Measurements from ENCODE around the gene TIPARP. TPM values are rescaled to one million over a fixed set of nuclear protein-coding genes. Genes with fewer than 3 reads are reported as not detected.

The TIPARP gene
- total and polyA plus RNA-seq, 2 of the 13 experiments (the other 11 are each of a cell fraction or from before 2014, with no cell fraction given): 7.3 to 19.7 TPM

- TF ChIP-seq, protein P1, sequence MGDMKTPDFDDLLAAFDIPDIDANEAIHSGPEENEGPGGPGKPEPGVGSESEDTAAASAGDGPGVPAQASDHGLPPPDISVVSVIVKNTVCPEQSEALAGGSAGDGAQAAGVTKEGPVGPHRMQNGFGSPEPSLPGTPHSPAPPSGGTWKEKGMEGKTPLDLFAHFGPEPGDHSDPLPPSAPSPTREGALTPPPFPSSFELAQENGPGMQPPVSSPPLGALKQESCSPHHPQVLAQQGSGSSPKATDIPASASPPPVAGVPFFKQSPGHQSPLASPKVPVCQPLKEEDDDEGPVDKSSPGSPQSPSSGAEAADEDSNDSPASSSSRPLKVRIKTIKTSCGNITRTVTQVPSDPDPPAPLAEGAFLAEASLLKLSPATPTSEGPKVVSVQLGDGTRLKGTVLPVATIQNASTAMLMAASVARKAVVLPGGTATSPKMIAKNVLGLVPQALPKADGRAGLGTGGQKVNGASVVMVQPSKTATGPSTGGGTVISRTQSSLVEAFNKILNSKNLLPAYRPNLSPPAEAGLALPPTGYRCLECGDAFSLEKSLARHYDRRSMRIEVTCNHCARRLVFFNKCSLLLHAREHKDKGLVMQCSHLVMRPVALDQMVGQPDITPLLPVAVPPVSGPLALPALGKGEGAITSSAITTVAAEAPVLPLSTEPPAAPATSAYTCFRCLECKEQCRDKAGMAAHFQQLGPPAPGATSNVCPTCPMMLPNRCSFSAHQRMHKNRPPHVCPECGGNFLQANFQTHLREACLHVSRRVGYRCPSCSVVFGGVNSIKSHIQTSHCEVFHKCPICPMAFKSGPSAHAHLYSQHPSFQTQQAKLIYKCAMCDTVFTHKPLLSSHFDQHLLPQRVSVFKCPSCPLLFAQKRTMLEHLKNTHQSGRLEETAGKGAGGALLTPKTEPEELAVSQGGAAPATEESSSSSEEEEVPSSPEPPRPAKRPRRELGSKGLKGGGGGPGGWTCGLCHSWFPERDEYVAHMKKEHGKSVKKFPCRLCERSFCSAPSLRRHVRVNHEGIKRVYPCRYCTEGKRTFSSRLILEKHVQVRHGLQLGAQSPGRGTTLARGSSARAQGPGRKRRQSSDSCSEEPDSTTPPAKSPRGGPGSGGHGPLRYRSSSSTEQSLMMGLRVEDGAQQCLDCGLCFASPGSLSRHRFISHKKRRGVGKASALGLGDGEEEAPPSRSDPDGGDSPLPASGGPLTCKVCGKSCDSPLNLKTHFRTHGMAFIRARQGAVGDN (CRISPR knock-in tag; IDR thresholded peaks at IDR 0.05): no peak
- TF ChIP-seq, protein P2, sequence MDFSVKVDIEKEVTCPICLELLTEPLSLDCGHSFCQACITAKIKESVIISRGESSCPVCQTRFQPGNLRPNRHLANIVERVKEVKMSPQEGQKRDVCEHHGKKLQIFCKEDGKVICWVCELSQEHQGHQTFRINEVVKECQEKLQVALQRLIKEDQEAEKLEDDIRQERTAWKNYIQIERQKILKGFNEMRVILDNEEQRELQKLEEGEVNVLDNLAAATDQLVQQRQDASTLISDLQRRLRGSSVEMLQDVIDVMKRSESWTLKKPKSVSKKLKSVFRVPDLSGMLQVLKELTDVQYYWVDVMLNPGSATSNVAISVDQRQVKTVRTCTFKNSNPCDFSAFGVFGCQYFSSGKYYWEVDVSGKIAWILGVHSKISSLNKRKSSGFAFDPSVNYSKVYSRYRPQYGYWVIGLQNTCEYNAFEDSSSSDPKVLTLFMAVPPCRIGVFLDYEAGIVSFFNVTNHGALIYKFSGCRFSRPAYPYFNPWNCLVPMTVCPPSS (IDR thresholded peaks at IDR 0.05): no peak
- peak; percentile 90 for TF ChIP-seq SOX5 (CRISPR knock-in tag; IDR thresholded peaks at IDR 0.05; ENCODE audit: borderline replicate concordance)
- no peak for TF ChIP-seq DMTF1 (CRISPR knock-in tag; IDR thresholded peaks at IDR 0.05)
- TF ChIP-seq ZNF180 (CRISPR knock-in tag; IDR thresholded peaks at IDR 0.05; ENCODE audit: borderline replicate concordance, low read depth): no peak
- TF ChIP-seq ZNF230 (CRISPR knock-in tag; IDR thresholded peaks at IDR 0.05): no peak; the same call in 1 of the 2 replicates
- no peak for TF ChIP-seq JUND (CRISPR knock-in tag; IDR thresholded peaks at IDR 0.05)
- TF ChIP-seq CREM (IDR thresholded peaks at IDR 0.05): peak; percentile 70; the same call in 1 of the 2 replicates
- TF ChIP-seq CREM (CRISPR knock-in tag; IDR thresholded peaks at IDR 0.05): no peak
- no peak for TF ChIP-seq MBNL3 (CRISPR knock-in tag; conservative IDR thresholded peaks at IDR 0.05)
- no peak for TF ChIP-seq RELA (CRISPR knock-in tag; IDR thresholded peaks at IDR 0.05)
- no peak for TF ChIP-seq KDM3A (CRISPR knock-in tag; IDR thresholded peaks at IDR 0.05; ENCODE audit: low read depth)
- no peak for TF ChIP-seq CENPT (CRISPR knock-in tag; IDR thresholded peaks at IDR 0.05; ENCODE audit: low read depth)
- no peak for TF ChIP-seq TFDP1 (CRISPR knock-in tag; IDR thresholded peaks at IDR 0.05; ENCODE audit: borderline replicate concordance)
- peak; percentile 90 for TF ChIP-seq MED1 (CRISPR knock-in tag; IDR thresholded peaks at IDR 0.05)
- TF ChIP-seq, protein P3, sequence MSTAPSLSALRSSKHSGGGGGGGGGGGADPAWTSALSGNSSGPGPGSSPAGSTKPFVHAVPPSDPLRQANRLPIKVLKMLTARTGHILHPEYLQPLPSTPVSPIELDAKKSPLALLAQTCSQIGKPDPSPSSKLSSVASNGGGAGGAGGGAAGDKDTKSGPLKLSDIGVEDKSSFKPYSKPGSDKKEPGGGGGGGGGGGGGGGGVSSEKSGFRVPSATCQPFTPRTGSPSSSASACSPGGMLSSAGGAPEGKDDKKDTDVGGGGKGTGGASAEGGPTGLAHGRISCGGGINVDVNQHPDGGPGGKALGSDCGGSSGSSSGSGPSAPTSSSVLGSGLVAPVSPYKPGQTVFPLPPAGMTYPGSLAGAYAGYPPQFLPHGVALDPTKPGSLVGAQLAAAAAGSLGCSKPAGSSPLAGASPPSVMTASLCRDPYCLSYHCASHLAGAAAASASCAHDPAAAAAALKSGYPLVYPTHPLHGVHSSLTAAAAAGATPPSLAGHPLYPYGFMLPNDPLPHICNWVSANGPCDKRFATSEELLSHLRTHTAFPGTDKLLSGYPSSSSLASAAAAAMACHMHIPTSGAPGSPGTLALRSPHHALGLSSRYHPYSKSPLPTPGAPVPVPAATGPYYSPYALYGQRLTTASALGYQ (CRISPR knock-in tag; IDR thresholded peaks at IDR 0.05): no peak
- TF ChIP-seq FOXK1 (CRISPR knock-in tag; IDR thresholded peaks at IDR 0.05; ENCODE audit: borderline replicate concordance, low read depth): peak; percentile 82; the same call in 1 of the 2 replicates
These were observed 54.0 kb downstream of the TIPARP start (continued) for GRCh38 chr3:156728267-156728985.
